HG02763 (cell line): ENCODE data around the gene TMEM179.

ENCODE experiments used
- ATAC-seq: cut with Tn5 transposase; IDR thresholded peaks from one replicate; pipeline ENCODE4 v1.9.1; 2021; ENCODE audit warnings: mild to moderate bottlenecking, moderate library complexity; ENCODE audit not compliant: unreplicated experiment

The TMEM179 gene

GRCh38 chr14:104573930-104574329 is 30.6 kb downstream of the TMEM179 start:
- ATAC-seq: no peak

GRCh38 chr14:104572668-104573067 is 31.9 kb downstream of the TMEM179 start:
- no peak for ATAC-seq

- ATAC-seq: no peak
Observed at GRCh38 chr14:104572024-104572626, 32.4 kb downstream of the TMEM179 start.

- no peak for ATAC-seq
Observed at GRCh38 chr14:104571246-104571645, 33.3 kb downstream of the TMEM179 start.

DNA sequence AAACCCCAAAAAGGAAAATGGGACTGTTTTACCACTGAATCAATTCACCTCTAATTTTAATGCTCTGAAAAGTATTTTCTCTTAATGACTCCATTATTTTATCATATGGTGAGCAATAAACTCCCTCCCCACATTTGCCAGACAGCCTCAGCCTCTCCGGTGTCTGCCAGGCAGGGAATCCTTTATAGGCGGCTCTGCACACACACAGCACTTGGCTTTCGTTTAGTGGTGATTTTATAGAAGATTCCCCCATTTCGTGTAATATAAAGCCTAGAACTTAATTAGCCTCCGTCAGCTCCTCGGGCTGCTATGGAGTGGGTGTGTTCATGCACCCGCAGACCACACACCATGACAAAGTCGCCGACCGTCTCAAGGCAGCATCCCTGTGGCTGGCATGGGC is 35.1 kb downstream of the TMEM179 start:
- ATAC-seq: no peak

DNA sequence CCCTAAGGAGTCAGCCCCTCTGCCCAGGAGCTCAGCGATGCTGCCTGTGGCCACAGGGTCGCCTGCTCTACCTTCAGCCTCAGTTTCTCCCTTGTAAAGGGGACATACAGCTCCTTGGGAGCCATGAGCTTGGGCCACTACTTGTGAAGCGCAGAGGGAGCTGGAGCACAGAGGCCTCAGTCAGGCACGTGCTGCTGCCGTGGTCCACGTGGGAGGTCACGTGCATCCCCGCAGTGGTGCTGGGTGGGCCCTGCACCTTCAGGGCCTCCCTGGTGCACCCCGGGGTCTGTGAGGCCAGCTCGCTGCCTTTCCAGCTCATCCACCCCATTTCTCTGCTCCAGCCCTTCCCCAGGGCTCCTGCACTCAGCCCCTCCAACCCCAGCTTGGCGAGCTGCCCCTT is 36.0 kb downstream of the TMEM179 start:
- ATAC-seq: no peak

DNA sequence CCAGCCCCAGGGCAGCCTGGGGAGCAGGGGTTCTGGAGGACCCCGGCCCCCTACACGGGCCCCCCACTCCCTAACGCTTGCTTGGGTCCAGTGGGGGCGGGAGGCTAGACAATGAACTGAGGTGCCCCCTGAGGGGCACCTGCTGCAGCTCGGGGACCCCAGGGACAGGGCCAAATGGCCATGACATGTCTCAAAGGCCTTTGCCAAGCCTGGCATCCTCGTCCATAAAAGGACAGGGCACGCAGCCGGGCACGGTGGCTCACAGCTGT is 36.7 kb downstream of the TMEM179 start:
- ATAC-seq: no peak

- no peak for ATAC-seq
Observed at GRCh38 chr14:104567141-104567956, 37.2 kb downstream of the TMEM179 start.

DNA sequence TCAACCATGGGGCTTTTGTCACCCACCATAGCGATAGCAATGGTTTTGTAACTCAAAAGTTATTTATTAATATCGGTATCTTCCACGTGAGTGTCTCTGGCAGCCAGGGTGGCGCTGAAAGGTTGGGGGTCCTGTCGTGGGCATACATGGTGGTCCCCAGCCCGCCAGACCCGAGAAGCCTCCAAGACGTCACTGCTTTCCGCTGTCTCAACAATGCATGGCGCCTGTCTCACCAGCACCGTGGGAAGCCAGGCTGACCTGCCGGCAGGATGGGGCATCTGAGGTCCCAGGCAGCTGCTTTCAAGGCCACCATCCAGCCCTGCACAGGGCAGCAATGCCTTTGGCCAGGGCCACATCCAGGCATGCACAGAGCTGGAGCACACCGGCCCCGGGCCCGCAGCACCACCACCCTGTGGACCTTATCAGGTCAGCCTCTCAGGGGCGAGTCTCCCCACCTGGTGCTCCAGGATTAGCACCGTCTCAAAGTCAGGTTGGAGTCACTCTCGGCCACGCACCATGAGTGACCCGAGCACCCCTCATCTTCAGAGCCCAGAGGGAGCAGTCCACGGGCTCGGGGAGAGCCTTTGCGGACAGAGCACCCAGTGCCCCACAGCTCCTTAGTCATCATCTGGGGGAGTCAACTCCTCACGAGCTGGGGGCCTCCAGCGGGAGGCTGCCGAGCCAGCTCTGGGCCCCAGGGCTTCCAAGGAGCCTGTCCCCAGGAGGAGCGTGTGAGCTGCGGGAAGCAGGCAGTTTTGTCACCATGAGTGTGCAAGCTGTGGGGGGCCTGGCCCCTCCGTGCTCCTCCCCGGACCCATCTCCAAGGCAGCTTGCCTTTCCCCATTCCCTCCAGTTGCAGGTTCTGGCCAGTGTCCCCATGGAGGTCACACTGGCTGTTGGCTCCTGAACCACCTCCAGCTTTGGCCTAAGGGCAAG is 39.6 kb downstream of the TMEM179 start:
- no peak for ATAC-seq

DNA sequence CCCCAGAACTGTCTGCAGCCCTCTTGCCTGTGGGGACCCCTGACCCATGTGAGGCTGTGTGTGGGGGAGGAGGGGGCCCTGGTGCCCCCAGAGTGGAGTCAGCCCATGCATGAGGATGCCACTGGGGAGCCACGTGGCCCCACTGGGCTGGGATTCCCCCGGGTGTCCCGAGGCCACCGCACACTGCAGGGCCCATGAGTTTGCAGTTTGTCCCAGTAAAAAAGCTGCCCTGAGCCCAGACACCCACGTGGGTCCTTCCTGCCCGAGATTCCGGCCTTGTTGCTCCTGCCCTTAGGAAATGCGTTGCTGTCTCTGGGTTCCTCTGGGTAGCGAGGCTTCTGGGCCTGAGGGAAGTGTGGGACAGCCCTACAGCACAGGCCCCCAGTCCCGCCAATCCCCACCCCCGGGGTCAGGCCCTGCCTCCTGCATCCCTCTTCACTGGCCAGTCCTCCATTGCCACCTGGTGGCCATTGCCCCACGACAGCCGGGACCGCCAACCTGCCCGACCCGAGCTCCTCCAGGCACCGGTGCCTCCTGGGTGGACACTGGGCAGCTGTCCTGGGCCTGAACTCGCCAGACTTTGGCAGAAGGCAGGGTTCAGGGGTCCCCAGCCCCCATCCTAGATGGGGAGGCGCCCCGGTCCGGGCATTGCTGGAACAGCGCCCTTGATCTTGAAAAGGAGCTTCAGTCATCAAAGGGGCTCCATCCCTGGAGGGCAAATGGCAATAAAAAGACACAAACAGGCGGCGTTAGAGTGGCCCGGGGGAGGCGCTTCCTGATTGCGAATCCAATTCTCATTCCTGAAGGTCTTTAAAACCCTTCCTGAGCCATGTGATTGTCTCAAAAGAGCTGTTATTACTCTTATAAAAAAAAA is 40.6 kb downstream of the TMEM179 start:
- no peak for ATAC-seq

DNA sequence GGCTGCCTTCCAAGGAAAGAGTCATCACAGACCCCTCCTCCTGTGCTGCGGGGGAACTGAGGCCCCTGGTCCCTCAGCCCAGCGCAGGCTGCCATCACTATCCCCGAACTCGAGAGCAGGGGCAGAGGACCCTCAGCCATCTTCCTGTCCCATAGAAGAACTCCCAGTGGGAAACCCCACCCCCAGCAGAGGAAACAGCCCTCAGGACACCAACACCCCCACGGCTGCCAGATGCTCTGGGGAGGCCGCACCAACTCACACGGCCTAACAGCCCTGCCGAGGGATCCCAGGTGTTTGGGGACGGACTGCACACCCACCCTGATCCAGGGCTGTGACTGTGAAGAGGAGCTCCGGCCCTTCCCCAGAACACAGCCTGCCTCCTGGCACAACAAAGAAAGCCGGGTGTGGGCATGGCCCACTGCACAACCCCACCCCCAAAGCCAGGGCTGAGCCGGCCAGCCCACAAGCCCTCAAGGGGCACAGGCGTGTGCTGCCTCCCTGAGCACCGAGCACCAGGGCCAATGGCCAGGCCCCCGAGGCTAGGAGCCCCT is 41.3 kb downstream of the TMEM179 start:
- ATAC-seq: no peak

DNA sequence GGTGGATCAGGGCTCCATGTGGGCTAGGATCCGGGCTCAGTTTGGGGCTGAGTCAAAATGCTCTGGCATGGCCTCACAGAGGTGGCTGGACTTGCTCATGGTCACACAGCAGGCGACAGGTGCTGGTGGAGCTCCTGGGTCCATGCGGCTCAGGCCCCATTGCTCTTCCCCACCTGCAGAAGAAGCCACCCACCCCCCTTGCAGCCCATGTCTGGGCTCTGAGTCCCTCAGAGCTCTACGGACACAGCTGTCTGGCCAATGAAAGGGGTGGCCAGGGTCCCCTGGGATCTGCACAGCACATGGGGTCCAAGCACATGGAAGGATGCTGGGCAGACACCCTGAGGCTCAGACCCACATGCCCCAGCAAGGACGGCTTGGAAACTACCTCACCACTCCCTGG is 42.0 kb downstream of the TMEM179 start:
- ATAC-seq: no peak

DNA sequence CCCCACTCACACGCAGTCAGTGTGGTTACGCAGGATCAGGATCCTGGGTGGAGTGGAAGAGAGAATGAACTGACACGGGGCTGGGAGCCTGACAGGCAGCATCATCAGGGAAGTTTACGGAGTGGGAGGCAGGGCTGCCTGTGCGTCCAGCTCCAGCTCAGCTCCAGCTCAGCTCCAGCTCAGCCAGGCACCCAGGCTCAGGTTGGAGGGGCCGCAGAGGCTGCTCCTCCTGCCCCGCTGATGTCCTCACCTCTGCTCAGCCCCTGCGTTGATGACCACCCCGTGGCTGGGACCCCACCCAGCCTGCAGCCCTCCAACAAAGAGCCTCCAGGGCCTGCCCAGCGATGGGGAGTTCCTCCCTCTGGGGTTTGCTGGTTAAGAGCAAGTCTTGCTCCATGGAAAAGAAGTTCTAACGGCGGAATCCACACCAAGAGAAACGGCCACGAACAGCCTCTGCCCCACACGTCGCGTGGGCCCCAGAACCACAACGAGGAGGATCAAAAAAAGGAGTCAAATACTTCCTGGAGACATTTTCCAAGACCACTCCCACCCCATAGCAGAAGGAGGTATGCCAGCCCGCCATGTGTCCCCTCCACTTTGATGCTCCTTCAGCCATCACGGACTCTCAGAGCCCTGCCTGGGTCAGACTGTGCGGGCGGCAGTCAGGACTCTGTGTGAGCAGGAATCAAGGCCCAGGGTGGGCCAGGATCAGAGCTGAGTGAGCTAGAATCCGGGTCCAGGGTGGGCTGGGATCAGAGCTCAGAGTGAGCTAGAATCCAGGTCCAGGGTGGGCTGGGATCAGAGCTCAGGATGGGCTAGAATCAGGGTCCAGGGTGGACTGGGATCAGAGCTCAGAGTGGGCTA is 42.7 kb downstream of the TMEM179 start:
- no peak for ATAC-seq

DNA sequence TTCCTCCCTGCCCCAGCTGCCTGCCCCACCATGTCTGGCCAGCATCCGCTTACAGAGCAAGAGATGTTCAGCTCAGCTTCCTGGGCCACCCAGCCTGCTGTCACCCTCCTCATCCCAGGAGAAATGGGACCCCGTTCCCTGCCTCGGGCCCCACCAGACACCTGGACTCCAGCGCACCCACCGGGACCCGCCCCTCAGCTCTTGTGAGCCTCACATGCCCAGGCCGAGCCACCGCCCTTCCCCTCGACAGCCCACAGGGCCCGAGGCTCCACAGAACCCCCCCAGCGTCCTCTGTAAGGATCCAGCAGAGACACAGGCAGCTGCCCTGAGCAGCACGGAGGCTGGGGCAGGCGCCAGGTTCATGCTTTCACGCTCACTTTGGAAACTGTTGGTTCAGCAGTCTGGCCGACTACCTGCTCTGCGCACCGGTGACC is 43.4 kb downstream of the TMEM179 start:
- no peak for ATAC-seq

- ATAC-seq: no peak
Observed at GRCh38 chr14:104560586-104560945, 44.0 kb downstream of the TMEM179 start.

DNA sequence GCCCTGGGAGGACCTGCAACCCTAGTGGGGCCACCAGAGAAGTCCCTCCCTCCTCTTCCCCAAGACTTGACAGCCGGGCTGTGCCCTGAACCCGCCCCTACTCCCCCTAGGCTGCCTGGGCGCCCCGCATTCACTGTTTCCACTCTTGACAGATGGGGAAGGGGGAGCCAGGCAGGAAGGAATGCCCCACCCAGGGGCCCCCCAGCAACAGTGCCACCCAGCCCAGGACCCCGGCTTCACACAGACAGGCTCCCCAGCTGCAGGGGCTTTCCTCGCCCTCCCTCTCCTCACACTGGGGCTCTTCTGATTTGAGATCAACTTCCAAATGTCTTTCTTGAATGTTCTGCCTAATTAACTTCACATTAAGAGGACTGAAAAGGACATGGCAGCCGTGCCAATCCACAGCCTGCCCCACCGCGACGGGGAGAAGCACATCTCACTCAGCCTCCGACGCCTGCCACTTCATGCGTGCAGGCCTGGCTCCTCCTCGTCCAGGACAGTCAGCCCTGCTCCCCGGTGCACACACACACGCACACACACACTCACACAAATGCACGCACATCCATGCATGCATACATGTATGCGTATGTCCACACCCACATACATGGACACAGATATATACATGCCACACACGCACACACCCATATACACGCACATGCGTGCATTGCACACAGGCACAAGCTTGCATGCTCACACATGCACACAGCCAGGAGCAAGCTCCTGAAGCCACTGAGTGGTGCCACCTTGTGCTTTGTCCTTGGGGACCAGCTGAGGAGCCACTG is 44.6 kb downstream of the TMEM179 start:
- no peak for ATAC-seq

- no peak for ATAC-seq
Observed at GRCh38 chr14:104559028-104559803, 45.4 kb downstream of the TMEM179 start.
